KMS-11 (cell line): ENCODE results near the gene ADCK2.

Experiments used
- H2AFZ ChIP-seq: fragments of 200-600 bp; sonication (generic); 2 replicates; pipeline ENCODE4 v1.6.1; 2016; ENCODE audit warnings: antibody characterized with exemption, mixed run types, low read depth
- H3K27ac ChIP-seq: fragments of 200-600 bp; sonication (generic); 2 replicates; pipeline ENCODE4 v1.6.1; 2016; ENCODE audit warnings: mild to moderate bottlenecking, mixed run types
- H3K27me3 ChIP-seq: fragments of 200-600 bp; sonication (generic); 2 replicates; pipeline ENCODE4 v1.6.1; 2017; ENCODE audit warnings: mild to moderate bottlenecking, low read depth, mixed run types, moderate library complexity; ENCODE audit not compliant: insufficient read depth
- H3K36me3 ChIP-seq: fragments of 200-600 bp; sonication (generic); 2 replicates; pipeline ENCODE4 v1.6.1; 2017; ENCODE audit warnings: mild to moderate bottlenecking, mixed run types; ENCODE audit not compliant: insufficient read depth
- H3K4me1 ChIP-seq: fragments of 200-600 bp; sonication (generic); 2 replicates; pipeline ENCODE4 v1.6.1; 2016; ENCODE audit warnings: mild to moderate bottlenecking, low read depth, mixed run types; ENCODE audit not compliant: poor library complexity, severe bottlenecking
- H3K4me2 ChIP-seq: fragments of 200-600 bp; sonication (generic); 2 replicates; pipeline ENCODE4 v1.7.0; 2016; ENCODE audit warnings: mild to moderate bottlenecking, mixed run types
- H3K4me3 ChIP-seq: fragments of 200-600 bp; sonication (generic); IDR thresholded peaks from 2 replicates; pipeline ENCODE4 v1.6.1; 2017; ENCODE audit warnings: low read depth, low read length, mixed read lengths; ENCODE audit not compliant: insufficient read depth
- H3K79me2 ChIP-seq: fragments of 200-600 bp; sonication (generic); 2 replicates; pipeline ENCODE4 v1.6.1; 2016; ENCODE audit warnings: low read depth, mixed run types; ENCODE audit not compliant: insufficient read depth
- H3K9ac ChIP-seq: fragments of 200-600 bp; sonication (generic); 2 replicates; pipeline ENCODE4 v1.6.1; 2016; ENCODE audit warnings: mild to moderate bottlenecking, mixed run types
- H4K20me1 ChIP-seq: fragments of 200-600 bp; sonication (generic); 2 replicates; pipeline ENCODE4 v1.6.1; 2016; ENCODE audit warnings: mild to moderate bottlenecking, mixed run types; ENCODE audit not compliant: insufficient read depth
- CTCF ChIP-seq: fragments of 200-600 bp; sonication (generic); conservative IDR thresholded peaks from 2 replicates; pipeline ENCODE4 v1.6.1; 2017; ENCODE audit warnings: low read depth, mild to moderate bottlenecking, antibody characterized with exemption, low read length, moderate library complexity, mixed read lengths

ADCK2 gene

GRCh38 chr7:140678081-140678815, 5.5 kb downstream of the ADCK2 start:
- no peak overlapping the region for H3K9ac ChIP-seq
- H3K27me3 ChIP-seq, result no peaks in the 10 kb centered on the region
- no peak overlapping the region for H3K4me2 ChIP-seq
- no peak overlapping the region for H2AFZ ChIP-seq
- H3K27ac ChIP-seq, result no peak overlapping the region
- TF ChIP-seq CTCF, result no peak
- no peaks in the 10 kb centered on the region for H3K36me3 ChIP-seq
- no peaks in the 10 kb centered on the region for H3K79me2 ChIP-seq
- H3K4me3 ChIP-seq, result no peak overlapping the region
- H4K20me1 ChIP-seq, result no peaks in the 10 kb centered on the region
- H3K4me1 ChIP-seq, result peaks cover 22% of the 10 kb centered on the region

GRCh38 chr7:140678816-140679130, 6.0 kb downstream of the ADCK2 start:
- Histone ChIP-seq H3K27me3 (no peaks in the 10 kb centered on the region), H3K36me3 (no peaks in the 10 kb centered on the region), H3K4me1 (peaks cover 18% of the 10 kb centered on the region), H3K79me2 (no peaks in the 10 kb centered on the region), H3K27ac (no peak overlapping the region), H4K20me1 (no peaks in the 10 kb centered on the region), H3K4me3 (no peak overlapping the region), H2AFZ (no peak overlapping the region), H3K4me2 (no peak overlapping the region), H3K9ac (no peak overlapping the region)
- no peak for TF ChIP-seq CTCF

GRCh38 chr7:140679186-140679585, 6.4 kb downstream of the ADCK2 start:
- no peak for TF ChIP-seq CTCF

GRCh38 chr7:140680886-140681285, 8.1 kb downstream of the ADCK2 start:
- no peaks in the 10 kb centered on the region for H4K20me1 ChIP-seq
- TF ChIP-seq CTCF, result no peak
- no peak overlapping the region for H3K27ac ChIP-seq
- no peak overlapping the region for H2AFZ ChIP-seq
- H3K79me2 ChIP-seq, result no peaks in the 10 kb centered on the region
- H3K9ac ChIP-seq, result no peak overlapping the region
- H3K4me3 ChIP-seq, result no peak overlapping the region
- no peaks in the 10 kb centered on the region for H3K4me1 ChIP-seq
- no peak overlapping the region for H3K4me2 ChIP-seq
- no peaks in the 10 kb centered on the region for H3K36me3 ChIP-seq
- H3K27me3 ChIP-seq, result no peaks in the 10 kb centered on the region

More at GRCh38 chr7:140679186-140679585, 6.4 kb downstream of the ADCK2 start:
- no peaks in the 10 kb centered on the region for H4K20me1 ChIP-seq
- H3K4me3 ChIP-seq, result no peak overlapping the region
- no peaks in the 10 kb centered on the region for H3K79me2 ChIP-seq
- H3K4me1 ChIP-seq, result peaks cover 14% of the 10 kb centered on the region
- H3K27ac ChIP-seq, result no peak overlapping the region
- no peak overlapping the region for H3K9ac ChIP-seq
- H3K36me3 ChIP-seq, result no peaks in the 10 kb centered on the region
- H3K27me3 ChIP-seq, result no peaks in the 10 kb centered on the region
- no peak overlapping the region for H3K4me2 ChIP-seq
- no peak overlapping the region for H2AFZ ChIP-seq
